Astrocyte (in vitro differentiated cells and primary cell): ENCODE results near the gene COLEC11.

Source experiments
- CTCF ChIP-seq: IDR thresholded peaks from 2 replicates; pipeline ENCODE4 v1.5.1; 2011; ENCODE audit warnings: low read depth, mild to moderate bottlenecking, inconsistent platforms, low read length, moderate library complexity; ENCODE audit not compliant: insufficient read depth
- EZH2 ChIP-seq: IDR thresholded peaks from 2 replicates; pipeline ENCODE4 v1.6.1; 2012; ENCODE audit warnings: mild to moderate bottlenecking, low read length, inconsistent platforms; ENCODE audit not compliant: insufficient read depth

- no peak for TF ChIP-seq CTCF
- no peak for TF ChIP-seq EZH2
Observed at GRCh38 chr2:3575534-3576262, 19.2 kb upstream of the COLEC11 start.
